Psoas muscle (tissue), 8 donors: Measurements from ENCODE around the gene ADAMTS3. TPM values are rescaled to one million over a fixed set of nuclear protein-coding genes. Genes with fewer than 3 reads are reported as not detected.

Experiments used
- ATAC-seq, 4 donors: fragments of 200-7000 bp; cut with Tn5 transposase; one replicate each; pipeline ENCODE4 v1.9.1; 2020; ENCODE audit warnings: moderate library complexity in 3 of 4, mild to moderate bottlenecking in 2 of 4
- DNase-seq, 2 donors: peaks; one replicate each; pipeline ENCODE4 v3.0.0-alpha.2; 2020
- H3K27ac ChIP-seq: fragments of 200-600 bp; one replicate; pipeline ENCODE4 v1.8.0; 2022
- H3K27me3 ChIP-seq, 3 donors: fragments of 200-600 bp in 1 of 3; one replicate each; pipeline versions ENCODE4 v1.6.1 to v1.8.0; 2013 to 2022; ENCODE audit warnings: low read length in 2 of 3, mild to moderate bottlenecking in 2 of 3, moderate library complexity in 1 of 3; ENCODE audit not compliant: insufficient read depth in 3 of 3
- H3K36me3 ChIP-seq, 2 donors: fragments of 200-600 bp in 1 of 2; one replicate each; pipeline versions ENCODE4 v1.6.1 to v1.8.0; 2013 to 2022; ENCODE audit warnings: low read depth in 1 of 2, mild to moderate bottlenecking in 1 of 2, moderate library complexity in 1 of 2; ENCODE audit not compliant: insufficient read depth in 1 of 2
- H3K4me1 ChIP-seq: fragments of 200-600 bp; one replicate; pipeline ENCODE4 v1.8.0; 2022
- H3K4me3 ChIP-seq: fragments of 200-600 bp; one replicate; pipeline ENCODE4 v1.8.0; 2022; ENCODE audit warnings: mild to moderate bottlenecking
- H3K9me3 ChIP-seq: fragments of 200-600 bp; one replicate; pipeline ENCODE4 v1.8.0; 2022
- WGBS, 3 donors: extraction: QIAGEN DNeasy Blood & Tissue Kit; methylation state at CpG; one replicate each; pipeline versions ENCODE4 v1.1.6 to v1.1.7; 2013; 5-methylcytosine and 5-hydroxymethylcytosine counted together
- intact Hi-C, 2 donors: fragments of 100-400 bp; cut with DNase I; formaldehyde crosslinking; loops; one replicate each; pipeline versions ENCODE4 v1.11.0 to v1.14.2; 2022
- polyA plus RNA-seq, 3 donors: library from polyadenylated mRNA; stranded (reverse); fragments of 200-250 nt; gene quantifications; one replicate each; pipeline ENCODE4 v1.2.3, GENCODE V29; 2013
- total RNA-seq, 4 donors: library from RNA; stranded (reverse); fragmentation: NEBNext Ultra II Directional in 2 of 4; extraction: Animal tissue kit (Norgen Biotek cat#: 25700) in 2 of 4; gene quantifications; one replicate each; pipeline versions ENCODE4 v1.2.1 to v1.2.4, GENCODE V29; 2021 to 2023
- TF ChIP-seq, protein P1 (sequence below): fragments of 200-600 bp; IDR thresholded peaks from one replicate; pipeline ENCODE4 v1.8.0; 2022; ENCODE audit warnings: antibody characterized with exemption
- donor health status: healthy with polysubstance abuse.
- donor health status: DM: no; HTN: no; CAD: no; lungs with moderate emphysema.
- donor health status: Bipolar disorder and iron deficiency.
- donor health status: healthy.
- donor health status: DM: yes; HTN: yes; CAD: no.
- donor health status: DM: no; HTN: no; CAD: no.
- donor health status: DM: no; HTN: no; CAD: no.
- donor health status: DM: yes; HTN: yes; CAD: no.

Gene ADAMTS3
- total and polyA plus RNA-seq, 7 donors, result 0.01 to 0.89 (median 0.13) TPM

GRCh38 chr4:72602396-72603376 lies 33.7 kb upstream of the ADAMTS3 start:
- no peak overlapping the region for H3K27ac ChIP-seq
- no peak for ATAC-seq
- no peak overlapping the region for H3K4me3 ChIP-seq
- TF ChIP-seq, protein P1, sequence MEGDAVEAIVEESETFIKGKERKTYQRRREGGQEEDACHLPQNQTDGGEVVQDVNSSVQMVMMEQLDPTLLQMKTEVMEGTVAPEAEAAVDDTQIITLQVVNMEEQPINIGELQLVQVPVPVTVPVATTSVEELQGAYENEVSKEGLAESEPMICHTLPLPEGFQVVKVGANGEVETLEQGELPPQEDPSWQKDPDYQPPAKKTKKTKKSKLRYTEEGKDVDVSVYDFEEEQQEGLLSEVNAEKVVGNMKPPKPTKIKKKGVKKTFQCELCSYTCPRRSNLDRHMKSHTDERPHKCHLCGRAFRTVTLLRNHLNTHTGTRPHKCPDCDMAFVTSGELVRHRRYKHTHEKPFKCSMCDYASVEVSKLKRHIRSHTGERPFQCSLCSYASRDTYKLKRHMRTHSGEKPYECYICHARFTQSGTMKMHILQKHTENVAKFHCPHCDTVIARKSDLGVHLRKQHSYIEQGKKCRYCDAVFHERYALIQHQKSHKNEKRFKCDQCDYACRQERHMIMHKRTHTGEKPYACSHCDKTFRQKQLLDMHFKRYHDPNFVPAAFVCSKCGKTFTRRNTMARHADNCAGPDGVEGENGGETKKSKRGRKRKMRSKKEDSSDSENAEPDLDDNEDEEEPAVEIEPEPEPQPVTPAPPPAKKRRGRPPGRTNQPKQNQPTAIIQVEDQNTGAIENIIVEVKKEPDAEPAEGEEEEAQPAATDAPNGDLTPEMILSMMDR, result no peak
- WGBS, 3 donors, result 77 to 79% (median 79%) methylated on average over 3 of the region's 3 CpGs
- no peaks in the 10 kb centered on the region for H3K27me3 ChIP-seq
- H3K9me3 ChIP-seq, result no peaks in the 10 kb centered on the region
- DNase-seq, result no peak
- no peaks in the 10 kb centered on the region for H3K36me3 ChIP-seq
- no peaks in the 10 kb centered on the region for H3K4me1 ChIP-seq
- intact Hi-C loops, result no loop called here

DNA sequence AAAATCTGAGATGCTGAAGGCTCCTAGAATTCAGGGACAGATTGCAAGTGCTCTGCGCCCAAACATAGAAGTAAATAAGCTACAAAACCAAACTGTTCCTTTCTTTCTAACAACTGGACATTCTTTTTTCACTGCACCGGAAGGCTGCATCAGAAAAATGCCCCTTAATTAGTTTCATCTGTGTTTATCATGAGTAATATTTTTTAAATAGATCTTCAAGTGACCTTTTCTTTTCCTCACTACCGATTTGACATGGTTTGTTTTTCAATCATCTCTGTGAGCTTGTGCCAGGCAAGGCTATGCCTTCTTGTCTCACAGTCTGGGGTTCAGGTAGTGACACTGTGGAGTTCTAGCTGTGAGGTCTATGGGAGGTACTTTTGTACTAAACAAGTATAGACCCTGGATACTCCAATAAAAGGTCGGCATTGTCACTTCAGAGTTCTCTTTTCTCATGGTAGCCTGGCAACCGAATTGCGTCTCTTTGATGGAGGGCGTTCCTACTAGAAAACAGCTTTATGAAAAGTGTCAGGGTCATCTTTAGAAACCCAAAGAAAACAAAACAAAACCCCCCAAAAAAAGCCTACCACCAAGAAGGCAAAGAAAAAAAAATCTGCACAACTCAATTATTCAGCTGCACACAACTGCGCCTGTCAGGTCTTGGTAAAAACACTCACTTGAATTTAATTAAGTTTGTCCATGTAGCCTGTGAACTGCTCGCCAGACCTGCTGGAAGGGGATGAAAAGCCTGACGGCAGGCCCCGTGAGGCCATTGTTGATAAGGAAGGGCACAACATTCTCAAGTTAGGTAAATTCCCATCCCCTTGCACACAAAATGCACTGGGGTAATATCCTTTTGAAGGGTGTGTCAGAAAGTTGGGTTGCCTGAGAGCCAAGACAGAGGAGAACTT lies 22.8 kb upstream of the ADAMTS3 start:
- no peak overlapping the region for H3K27ac ChIP-seq
- WGBS, 3 donors, result 68 to 74% (median 68%) methylated on average over 11 of the region's 11 CpGs
- no peaks in the 10 kb centered on the region for H3K36me3 ChIP-seq
- H3K4me1 ChIP-seq, result no peaks in the 10 kb centered on the region
- ATAC-seq (no peak), DNase-seq (no peak)
- intact Hi-C loops, result no loop called here
- H3K4me3 ChIP-seq, result no peak overlapping the region
- TF ChIP-seq, protein P1, result no peak
- no peaks in the 10 kb centered on the region for H3K9me3 ChIP-seq
- no peaks in the 10 kb centered on the region for H3K27me3 ChIP-seq

- no peak for DNase-seq
- Histone ChIP-seq H3K9me3 (no peaks in the 10 kb centered on the region), H3K36me3 (no peaks in the 10 kb centered on the region), H3K4me1 (no peaks in the 10 kb centered on the region), H3K4me3 (no peak overlapping the region), H3K27ac (no peak overlapping the region), H3K27me3 (no peaks in the 10 kb centered on the region)
- TF ChIP-seq, protein P1, result no peak
- no peak for ATAC-seq
- intact Hi-C loops, result no loop called here
- WGBS, 3 donors, result 70 to 85% (median 72%) methylated on average over 2 of the region's 2 CpGs
Measured at GRCh38 chr4:72587334-72587733, 18.3 kb upstream of the ADAMTS3 start.

DNA sequence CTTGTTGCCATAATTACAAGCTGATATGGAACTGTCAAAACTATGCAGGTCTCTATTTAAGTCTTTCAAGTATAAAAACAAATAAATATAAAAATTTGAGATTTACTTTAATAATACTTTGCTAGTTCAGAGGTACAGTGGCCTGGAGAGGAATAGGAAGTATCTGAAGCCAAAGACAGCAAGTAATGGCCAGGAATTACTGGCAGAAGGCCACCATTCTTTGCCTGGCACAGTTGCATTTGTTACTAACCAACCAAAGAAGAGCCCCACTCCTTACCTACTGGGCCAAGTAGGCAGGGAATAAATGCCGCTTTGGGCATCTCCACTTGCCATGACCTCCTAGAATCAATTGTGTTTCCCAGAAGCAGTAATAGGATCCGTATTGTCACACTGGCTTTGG lies 13.8 kb upstream of the ADAMTS3 start:
- Histone ChIP-seq H3K27me3 (no peaks in the 10 kb centered on the region), H3K27ac (no peak overlapping the region), H3K4me1 (no peaks in the 10 kb centered on the region), H3K4me3 (no peak overlapping the region), H3K36me3 (no peaks in the 10 kb centered on the region), H3K9me3 (no peaks in the 10 kb centered on the region)
- intact Hi-C loops, result no loop called here
- no peak for DNase-seq
- no peak for ATAC-seq
- 0 to 36% (median 5%) methylated on average over 2 of the region's 2 CpGs for WGBS, 3 donors
- TF ChIP-seq, protein P1, result no peak
